ENCODE measurements around the gene HPX.
A peak's percentile ranks its signal among the peaks of the same experiment; 100 is the strongest.

Gene HPX

GRCh38 chr11:6440906-6441358, at the start of gene HPX:
TSS of gene HPX (minus strand) at chr11:6440987. CDS start at chr11:6440963, 24 bp downstream.
- DNase-seq (ENCODE audit: low read depth in 3 of 3, low spot score in 1 of 3) = no peak

GRCh38 chr11:6489306-6489705, 48.5 kb upstream of the HPX start:
- DNase-seq (ENCODE audit: low read depth in 3 of 3, low spot score in 1 of 3) = no peak

GRCh38 chr11:6488821-6489220, 48.0 kb upstream of the HPX start:
- no peak for DNase-seq (ENCODE audit: low read depth in 3 of 3, low spot score in 1 of 3)

GRCh38 chr11:6488342-6488741, 47.6 kb upstream of the HPX start:
- no peak for DNase-seq (ENCODE audit: low read depth in 3 of 3, low spot score in 1 of 3)

- DNase-seq (ENCODE audit: low read depth in 3 of 3, low spot score in 1 of 3) = no peak
Observed at GRCh38 chr11:6486938-6487337, 46.2 kb upstream of the HPX start.

GRCh38 chr11:6486256-6486655, 45.5 kb upstream of the HPX start:
- DNase-seq (ENCODE audit: low read depth in 3 of 3, low spot score in 1 of 3) = no peak

- no peak for DNase-seq (ENCODE audit: low read depth in 3 of 3, low spot score in 1 of 3)
Observed at GRCh38 chr11:6485661-6486060, 44.9 kb upstream of the HPX start.

- DNase-seq (ENCODE audit: low read depth in 3 of 3, low spot score in 1 of 3) = no peak
Observed at GRCh38 chr11:6483015-6483414, 42.2 kb upstream of the HPX start.

- DNase-seq (ENCODE audit: low read depth in 3 of 3, low spot score in 1 of 3) = no peak
Observed at GRCh38 chr11:6482441-6482840, 41.7 kb upstream of the HPX start.

- no peak for DNase-seq (ENCODE audit: low read depth in 3 of 3, low spot score in 1 of 3)
Observed at GRCh38 chr11:6481924-6482275, 41.1 kb upstream of the HPX start.

GRCh38 chr11:6481012-6481923, 40.5 kb upstream of the HPX start, which contains the start of the genes ARFIP2 and TIMM10B:
TSS of gene ARFIP2 (minus strand) at chr11:6481331. CDS start at chr11:6480421, 910 bp downstream.
TSS of gene TIMM10B (plus strand) at chr11:6481501. CDS start at chr11:6481517, 16 bp downstream.
- DNase-seq (ENCODE audit: low read depth in 3 of 3, low spot score in 1 of 3) = peak; percentile 79 to 89 (median 88)

GRCh38 chr11:6480299-6480914, 39.6 kb upstream of the HPX start:
- DNase-seq (ENCODE audit: low read depth in 3 of 3, low spot score in 1 of 3) = no peak

- no peak for DNase-seq (ENCODE audit: low read depth in 3 of 3, low spot score in 1 of 3)
Observed at GRCh38 chr11:6476571-6476970, 35.8 kb upstream of the HPX start.

GRCh38 chr11:6475936-6476335, 35.1 kb upstream of the HPX start:
- no peak for DNase-seq (ENCODE audit: low read depth in 3 of 3, low spot score in 1 of 3)

- no peak for DNase-seq (ENCODE audit: low read depth in 3 of 3, low spot score in 1 of 3)
Observed at GRCh38 chr11:6474806-6475500, 34.2 kb upstream of the HPX start.

- no peak for DNase-seq (ENCODE audit: low read depth in 3 of 3, low spot score in 1 of 3)
Observed at GRCh38 chr11:6474413-6474792, 33.6 kb upstream of the HPX start.

- DNase-seq (ENCODE audit: low read depth in 3 of 3, low spot score in 1 of 3) = peak; percentile 40 to 50 (median 48)
Observed at GRCh38 chr11:6473451-6474412, 32.9 kb upstream of the HPX start, which contains the start of gene TRIM3. TSS of gene TRIM3 (minus strand) at chr11:6473941. CDS start at chr11:6465695, 8,246 bp downstream.

- DNase-seq (ENCODE audit: low read depth in 3 of 3, low spot score in 1 of 3) = no peak
Observed at GRCh38 chr11:6472934-6473333, 32.1 kb upstream of the HPX start.

- no peak for DNase-seq (ENCODE audit: low read depth in 3 of 3, low spot score in 1 of 3)
Observed at GRCh38 chr11:6469599-6469998, 28.8 kb upstream of the HPX start.

GRCh38 chr11:6468712-6469495, 28.1 kb upstream of the HPX start:
- no peak for DNase-seq (ENCODE audit: low read depth in 3 of 3, low spot score in 1 of 3)
